NCI-H1092 (cell line): ENCODE data around the gene EVI5.

Source experiments
- DNase-seq: peaks from one replicate; lab custom pipeline; 2025; lab: John Stamatoyannopoulos, UW

The EVI5 gene

GRCh38 chr1:92482665-92483609 is 302.0 kb downstream of the EVI5 start:
- DNase-seq = no peak

DNA sequence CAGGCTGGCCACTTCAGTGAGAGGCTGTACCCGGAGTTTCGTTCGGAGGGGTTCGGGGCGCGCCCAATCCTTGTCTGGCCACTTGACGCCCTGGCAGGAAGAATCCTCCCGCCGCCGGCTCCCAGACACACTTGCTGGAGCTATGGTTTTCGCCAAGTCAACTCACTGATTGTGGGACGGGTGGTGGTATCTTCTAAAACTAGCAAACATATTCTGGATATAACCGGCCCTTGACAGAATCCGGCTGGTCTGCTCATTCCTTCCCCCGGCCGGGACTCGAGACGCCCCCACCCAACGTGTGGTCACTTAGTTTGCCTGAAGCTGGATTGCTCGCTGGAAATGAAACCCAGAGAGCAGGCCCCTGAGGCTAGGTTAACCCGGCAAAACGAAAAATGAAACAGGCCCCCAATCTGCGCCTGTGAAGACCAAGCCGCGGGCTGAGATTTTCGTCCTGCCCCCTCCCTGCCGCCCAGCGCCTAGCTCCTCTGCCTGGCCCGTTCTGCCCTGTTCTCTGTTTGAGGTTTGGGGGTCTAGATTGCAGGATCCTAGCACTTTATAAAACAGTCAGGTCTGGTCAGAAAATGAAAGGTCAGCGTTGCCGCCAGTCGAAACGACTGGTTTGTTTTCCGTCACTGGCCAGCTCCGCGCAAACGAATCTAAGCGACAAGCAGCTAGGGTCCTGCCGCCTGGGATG is 302.8 kb downstream of the EVI5 start:
- DNase-seq = no peak

DNA sequence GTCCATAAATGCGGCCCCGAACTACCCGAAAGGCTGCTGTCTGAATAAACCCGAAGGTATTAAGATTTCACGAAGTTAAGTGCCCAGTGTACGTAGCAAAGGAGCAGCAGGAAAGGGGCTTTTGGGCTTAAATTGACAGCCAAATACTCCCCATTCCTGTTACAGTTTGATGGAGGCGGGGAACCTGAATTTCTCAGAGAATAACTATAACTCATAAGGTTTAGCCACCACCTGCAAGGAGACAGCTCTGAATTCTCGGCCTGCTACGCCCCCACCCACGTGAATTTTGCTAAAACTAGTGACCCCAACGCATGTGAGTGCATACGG is 303.3 kb downstream of the EVI5 start:
- DNase-seq = no peak

DNA sequence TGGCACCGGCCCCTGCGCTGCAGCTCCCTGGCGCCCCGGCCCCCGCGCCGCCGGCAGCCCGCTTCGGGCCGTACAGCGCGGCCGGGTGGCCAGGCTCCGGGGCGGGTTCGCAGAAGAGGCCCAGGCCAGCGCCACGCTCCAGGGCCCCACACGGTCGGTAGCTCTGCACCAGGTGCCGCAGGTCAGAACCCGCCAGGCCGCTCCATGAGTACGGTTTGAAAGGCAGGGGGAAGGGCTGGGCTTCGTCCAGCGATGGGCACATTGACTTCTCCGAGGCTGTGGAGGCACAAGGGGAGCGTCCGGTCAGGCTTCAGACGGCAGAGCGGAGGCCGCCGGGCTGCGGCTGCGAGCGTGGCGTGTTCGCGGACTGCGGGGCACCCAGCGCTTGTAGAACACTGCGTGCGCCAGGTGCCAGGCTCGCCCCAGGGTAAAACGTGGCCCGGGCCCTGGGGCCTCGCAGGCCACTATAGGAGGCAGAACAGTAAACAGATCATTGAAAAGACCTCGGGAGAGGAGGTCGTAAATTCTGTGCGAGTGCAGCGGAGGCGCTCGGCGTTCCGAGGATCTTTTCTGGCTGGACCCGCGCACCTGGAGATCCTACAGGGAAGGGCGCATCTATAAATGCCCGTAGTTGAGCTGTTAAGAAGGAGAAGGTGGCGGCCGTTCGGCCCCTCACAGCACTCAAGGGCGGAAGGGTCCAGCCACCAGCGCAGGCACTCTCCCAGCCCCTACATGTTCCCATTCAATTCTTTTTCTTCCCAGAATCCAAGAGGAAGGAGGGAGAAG is 303.9 kb downstream of the EVI5 start:
- DNase-seq = no peak

- DNase-seq = no peak
Measured at GRCh38 chr1:92480200-92480812, 304.6 kb downstream of the EVI5 start.

- no peak for DNase-seq
Measured at GRCh38 chr1:92479587-92479986, 305.3 kb downstream of the EVI5 start.

DNA sequence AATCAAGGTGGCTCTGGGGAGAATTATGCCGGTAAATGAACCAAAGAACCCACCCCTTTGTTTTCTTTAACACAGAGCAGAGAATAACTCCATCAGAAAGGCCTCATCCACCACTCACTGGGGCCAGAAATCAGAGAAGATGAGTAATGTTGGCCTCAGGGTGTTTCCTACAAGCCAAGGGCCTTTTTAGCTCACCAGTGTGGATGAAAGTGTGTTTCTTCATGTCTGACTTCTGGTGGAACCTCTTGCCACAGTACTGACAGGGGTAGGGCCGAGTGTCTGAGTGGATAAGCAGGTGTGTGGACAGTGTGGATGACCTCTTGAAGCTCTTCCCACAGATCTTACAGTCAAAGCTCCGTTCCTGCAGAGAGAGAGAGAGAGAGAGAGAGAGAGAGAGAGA is 306.5 kb downstream of the EVI5 start:
- no peak for DNase-seq

DNA sequence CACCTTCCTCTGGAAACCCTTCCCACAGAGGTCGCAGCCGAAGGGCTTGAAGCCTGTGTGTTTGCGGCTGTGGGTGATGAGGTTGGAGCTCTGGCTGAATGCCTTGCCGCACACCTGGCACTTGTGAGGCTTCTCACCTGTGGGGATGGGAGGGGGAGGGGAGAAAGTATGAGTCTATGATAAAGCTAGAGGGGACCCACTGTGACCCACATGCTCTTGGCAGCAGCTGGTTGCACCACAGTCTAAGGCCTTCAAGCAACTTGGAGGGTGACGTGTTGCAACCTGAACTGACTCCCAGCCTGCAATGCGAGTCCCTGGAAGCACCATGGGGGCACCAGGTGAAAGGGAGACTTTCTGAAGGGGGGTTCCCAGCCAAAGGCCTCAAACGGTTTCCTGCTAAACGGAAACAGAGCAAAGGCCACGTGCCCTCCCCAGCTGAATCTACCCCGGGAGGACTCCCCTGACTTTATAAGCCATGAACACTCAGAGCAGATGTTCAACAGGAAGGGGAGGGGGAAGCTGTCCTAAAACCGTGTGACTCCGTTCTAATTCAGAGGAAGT is 308.8 kb downstream of the EVI5 start:
- no peak for DNase-seq

- no peak for DNase-seq
Measured at GRCh38 chr1:92475029-92475428, 309.9 kb downstream of the EVI5 start.

GRCh38 chr1:92473781-92474495 is 311.0 kb downstream of the EVI5 start:
- no peak for DNase-seq

DNA sequence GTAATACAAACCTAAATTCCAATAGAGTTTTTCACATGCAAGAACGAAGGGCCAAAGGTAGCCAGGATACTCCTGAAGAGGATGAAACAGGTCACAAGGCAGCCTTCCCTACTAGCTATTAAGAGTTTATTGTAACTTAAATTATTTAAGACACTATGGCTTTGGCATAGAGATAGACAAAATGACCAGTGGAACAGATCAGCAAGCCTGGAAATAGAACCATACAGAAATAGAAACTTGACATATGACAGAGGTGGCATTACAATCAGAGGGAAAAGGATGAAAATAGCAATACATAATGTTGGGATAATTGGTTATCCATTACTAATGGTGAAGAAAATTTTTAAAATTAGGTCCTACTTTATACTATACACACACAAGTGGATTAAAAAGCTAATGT is 314.7 kb downstream of the EVI5 start:
- DNase-seq = no peak

DNA sequence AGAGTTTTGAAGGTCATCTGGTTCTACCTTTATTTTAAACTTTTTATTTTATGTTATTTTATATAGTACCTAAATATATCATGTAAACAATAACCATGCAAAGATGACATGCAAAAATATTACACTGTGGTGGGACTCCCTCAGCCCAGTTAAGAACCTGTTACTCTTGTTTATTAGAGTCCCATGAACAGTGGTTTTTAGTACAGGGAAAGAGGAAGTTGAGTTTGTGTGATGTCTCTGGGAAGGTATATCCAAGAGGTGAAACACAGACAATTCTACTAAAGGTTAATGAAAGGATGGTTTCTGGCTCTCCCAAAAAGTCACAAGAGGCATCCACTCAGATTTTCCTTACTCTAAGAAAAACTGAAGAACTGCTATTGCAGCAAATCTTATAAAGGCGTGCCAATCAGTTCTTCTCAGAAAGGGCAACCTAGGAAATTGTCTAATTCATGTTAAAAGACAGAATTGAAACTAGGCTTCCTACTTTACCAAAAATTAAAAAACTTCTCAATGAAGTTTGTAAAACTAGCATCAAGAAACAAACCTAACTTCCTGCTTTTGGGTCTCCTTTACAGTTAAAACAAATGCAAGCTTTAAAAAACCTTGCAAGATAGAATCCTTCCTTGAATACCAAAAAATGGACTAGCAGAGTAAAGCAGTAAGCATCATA is 318.1 kb downstream of the EVI5 start:
- DNase-seq = no peak

GRCh38 chr1:92465256-92465647 is 319.7 kb downstream of the EVI5 start:
- no peak for DNase-seq

- no peak for DNase-seq
Measured at GRCh38 chr1:92464588-92465255, 320.2 kb downstream of the EVI5 start.

DNA sequence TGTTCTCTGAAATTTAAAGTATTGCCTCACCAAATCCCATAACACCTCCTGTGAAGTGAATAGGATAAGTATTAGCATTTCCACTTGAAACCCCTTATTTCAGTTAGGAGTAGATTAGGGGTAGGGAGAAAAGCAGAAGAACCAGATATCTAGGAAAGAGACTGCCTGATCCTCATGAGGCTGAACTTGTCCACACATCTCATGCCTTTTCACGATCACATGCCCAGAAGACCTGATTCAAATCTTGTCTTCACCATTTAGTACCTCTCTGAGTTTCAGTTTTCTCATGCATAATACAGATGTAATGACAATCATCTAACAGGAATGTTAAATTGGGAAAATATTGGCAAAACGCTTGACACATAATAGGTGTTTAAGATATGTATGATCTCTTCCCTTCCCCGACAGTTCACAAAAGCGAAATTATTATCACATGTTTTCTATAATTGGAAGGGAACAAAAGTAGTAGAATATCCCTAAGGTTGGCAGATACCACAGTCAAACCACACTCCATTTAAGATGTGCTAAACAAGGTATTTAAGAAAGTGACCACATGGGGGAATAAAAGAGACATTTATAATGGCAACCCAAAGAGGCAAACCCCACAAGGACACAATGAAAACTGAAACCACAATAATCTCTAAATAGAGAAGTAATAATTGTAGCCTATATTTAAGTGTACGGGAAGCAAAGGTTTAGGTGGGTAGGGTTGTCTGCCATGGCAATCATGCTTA is 323.4 kb downstream of the EVI5 start:
- DNase-seq = no peak

DNA sequence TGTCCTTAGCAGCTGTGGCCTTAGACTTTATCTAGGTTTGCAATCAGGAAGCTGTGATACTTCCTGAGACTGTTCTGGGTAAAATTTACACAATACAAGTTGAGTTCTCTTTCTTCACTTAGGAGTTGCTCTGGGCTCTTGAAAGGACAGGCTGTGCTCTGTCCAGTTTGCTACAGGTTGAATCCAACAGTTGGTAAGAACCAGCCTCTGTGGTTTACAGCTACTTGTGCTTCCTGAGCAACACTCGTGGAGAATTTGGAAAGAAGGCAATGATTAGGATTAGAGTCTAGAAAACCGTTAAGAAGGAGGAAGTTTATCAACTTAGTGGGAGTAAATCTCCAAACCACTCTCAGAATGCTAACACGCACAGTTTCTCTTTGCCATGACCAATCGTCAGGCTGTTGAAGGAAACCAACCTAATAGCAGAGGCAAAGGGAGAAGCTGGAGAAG is 325.0 kb downstream of the EVI5 start:
- DNase-seq = no peak
